Upper lobe of left lung (tissue), 4 donors: ENCODE results near the gene RAB20.

Experiments
- CTCF ChIP-seq, 6 experiments: fragments of 450-650 bp in 4 of 6; fragments of 200-600 bp in 2 of 6; sonication (generic) in 2 of 6; IDR thresholded peaks; one replicate each; pipeline ENCODE4 v1.5.1; 2016 to 2019; ENCODE audit warnings: antibody characterized with exemption in 6 of 6
- EP300 ChIP-seq, 4 donors: sonication (generic); formaldehyde crosslinking; IDR thresholded peaks; one replicate each; pipeline ENCODE4 v1.5.1; 2017; ENCODE audit warnings: antibody characterized with exemption in 4 of 4, control low read depth in 2 of 4
- POLR2A ChIP-seq, 4 donors: fragments of 450-650 bp; IDR thresholded peaks; one replicate each; pipeline ENCODE4 v1.5.1; 2016 to 2017; ENCODE audit warnings: antibody characterized with exemption in 4 of 4, mild to moderate bottlenecking in 2 of 4
- POLR2AphosphoS5 ChIP-seq, 2 donors: sonication (generic); formaldehyde crosslinking; IDR thresholded peaks; one replicate each; pipeline ENCODE4 v1.5.1; 2017; ENCODE audit warnings: antibody characterized with exemption in 2 of 2

GRCh38 chr13:110571896-110572777 is 10.6 kb upstream of the RAB20 start:
- TF ChIP-seq CTCF (IDR thresholded peaks at IDR 0.05): no peak
- no peak for TF ChIP-seq POLR2AphosphoS5 (IDR thresholded peaks at IDR 0.05)
- no peak for TF ChIP-seq POLR2A (IDR thresholded peaks at IDR 0.05)
- TF ChIP-seq EP300 (IDR thresholded peaks at IDR 0.05): no peak
